WTC11 (cell line): ENCODE results near the gene ZNF416. TPM values are rescaled to one million over a fixed set of nuclear protein-coding genes. Genes with fewer than 3 reads are reported as not detected.

Experiments used
- ATAC-seq: fragments of 200-7000 bp; cut with Tn5 transposase; 2 replicates; pipeline ENCODE4 v1.10.0; 2021; ENCODE audit warnings: mild to moderate bottlenecking, moderate library complexity
- CTCF ChIA-PET: fragments of 300-600 bp; sonication (Branson Sonifier 250); formaldehyde crosslinking; loops from one replicate; lab custom pipeline; 2021; ENCODE audit warnings: antibody characterized with exemption; lab: Charles Lee
- POLR2A ChIA-PET: fragments of 350-600 bp; sonication (Branson Sonifier 250); formaldehyde crosslinking; loops from one replicate; lab custom pipeline; 2021; ENCODE audit warnings: antibody characterized with exemption; lab: Charles Lee
- DNase-seq: peaks from one replicate; pipeline ENCODE4 v3.0.0; 2021; ENCODE audit warnings: low spot score
- H3K27ac Mint-ChIP-seq: 2 replicates; pipeline ENCODE4 v1.8.0; 2021; ENCODE audit warnings: mixed read lengths
- H3K27me3 Mint-ChIP-seq: 2 replicates; pipeline ENCODE4 v1.8.0; 2021; ENCODE audit warnings: low read depth, mild to moderate bottlenecking, moderate library complexity, mixed read lengths
- H3K36me3 Mint-ChIP-seq: 2 replicates; pipeline ENCODE4 v1.8.0; 2021; ENCODE audit warnings: mixed read lengths
- H3K4me1 Mint-ChIP-seq: 2 replicates; pipeline ENCODE4 v1.8.0; 2022; ENCODE audit warnings: mixed read lengths
- H3K4me3 Mint-ChIP-seq: 2 replicates; pipeline ENCODE4 v1.8.0; 2021; ENCODE audit warnings: mild to moderate bottlenecking, moderate library complexity, mixed read lengths
- H3K9me3 Mint-ChIP-seq: 2 replicates; pipeline ENCODE4 v1.8.0; 2021; ENCODE audit warnings: mixed read lengths
- CDX4 ChIP-seq: fragments of 250-450 bp; sonication (Bioruptor Pico); IDR thresholded peaks from 2 replicates; pipeline ENCODE4 v1.9.0; 2021; ENCODE audit warnings: moderate library complexity, mild to moderate bottlenecking, inconsistent platforms, borderline replicate concordance
- CREM ChIP-seq: sonication (generic); formaldehyde crosslinking; IDR thresholded peaks from 2 replicates; pipeline ENCODE4 v1.8.1; 2022; ENCODE audit warnings: mild to moderate bottlenecking, missing genetic modification reagents, moderate library complexity
- CTCF ChIP-seq: fragments of 200-600 bp; IDR thresholded peaks from 2 replicates; pipeline ENCODE4 v1.8.0; 2022; ENCODE audit warnings: antibody characterized with exemption
- EMX1 ChIP-seq: fragments of 250-450 bp; sonication (Bioruptor Pico); IDR thresholded peaks from 2 replicates; pipeline ENCODE4 v1.8.0; 2021; ENCODE audit warnings: mild to moderate bottlenecking
- ESRRA ChIP-seq: sonication (generic); formaldehyde crosslinking; IDR thresholded peaks from 2 replicates; pipeline ENCODE4 v1.8.1; 2022; ENCODE audit warnings: mild to moderate bottlenecking, missing genetic modification reagents, borderline replicate concordance
- IRF2 ChIP-seq: sonication (generic); formaldehyde crosslinking; IDR thresholded peaks from 2 replicates; pipeline ENCODE4 v1.8.0; 2022; ENCODE audit warnings: low read depth, missing genetic modification reagents, borderline replicate concordance
- JUN ChIP-seq: sonication (generic); formaldehyde crosslinking; IDR thresholded peaks from 2 replicates; pipeline ENCODE4 v1.8.0; 2023; ENCODE audit warnings: mild to moderate bottlenecking, missing genetic modification reagents
- KAT7 ChIP-seq: sonication (generic); formaldehyde crosslinking; IDR thresholded peaks from 2 replicates; pipeline ENCODE4 v1.8.1; 2023; ENCODE audit warnings: missing genetic modification reagents, mild to moderate bottlenecking, borderline replicate concordance
- MLX ChIP-seq: sonication (generic); formaldehyde crosslinking; IDR thresholded peaks from 2 replicates; pipeline ENCODE4 v1.8.1; 2023; ENCODE audit warnings: mild to moderate bottlenecking, missing genetic modification reagents, moderate library complexity
- MYBL2 ChIP-seq: sonication (generic); formaldehyde crosslinking; IDR thresholded peaks from 2 replicates; pipeline ENCODE4 v1.8.1; 2023; ENCODE audit warnings: mild to moderate bottlenecking, moderate library complexity, missing genetic modification reagents
- NFE2L1 ChIP-seq: sonication (generic); formaldehyde crosslinking; IDR thresholded peaks from 2 replicates; pipeline ENCODE4 v1.8.1; 2023; ENCODE audit warnings: missing genetic modification reagents
- SMAD3 ChIP-seq: sonication (generic); formaldehyde crosslinking; IDR thresholded peaks from 2 replicates; pipeline ENCODE4 v1.8.0; 2022; ENCODE audit warnings: missing genetic modification reagents, mild to moderate bottlenecking, borderline replicate concordance
- SOX15 ChIP-seq: fragments of 250-450 bp; sonication (Bioruptor Pico); IDR thresholded peaks from 2 replicates; pipeline ENCODE4 v1.9.0; 2021; ENCODE audit warnings: mild to moderate bottlenecking
- TEAD4 ChIP-seq: sonication (generic); formaldehyde crosslinking; IDR thresholded peaks from 2 replicates; pipeline ENCODE4 v1.8.0; 2022; ENCODE audit warnings: mild to moderate bottlenecking, missing genetic modification reagents
- ZNF219 ChIP-seq: sonication (generic); formaldehyde crosslinking; IDR thresholded peaks from 2 replicates; pipeline ENCODE4 v1.8.0; 2023; ENCODE audit warnings: missing genetic modification reagents, mild to moderate bottlenecking, borderline replicate concordance
- ZNF317 ChIP-seq: sonication (generic); formaldehyde crosslinking; IDR thresholded peaks from 2 replicates; pipeline ENCODE4 v1.8.1; 2023; ENCODE audit warnings: low read depth, mild to moderate bottlenecking, moderate library complexity, missing genetic modification reagents, borderline replicate concordance
- ZNF416 ChIP-seq: fragments of 250-450 bp; sonication (Bioruptor Pico); IDR thresholded peaks from 2 replicates; pipeline ENCODE4 v1.9.0; 2021; ENCODE audit warnings: mild to moderate bottlenecking, inconsistent platforms
- total RNA-seq: library from RNA; stranded (reverse); gene quantifications from 3 replicates; pipeline ENCODE4 v1.2.3, GENCODE V29; 2021
- TF ChIP-seq, protein P1 (sequence below): sonication (generic); formaldehyde crosslinking; IDR thresholded peaks from 2 replicates; pipeline ENCODE4 v1.8.1; 2022; ENCODE audit warnings: low read depth, mild to moderate bottlenecking, moderate library complexity, missing genetic modification reagents, borderline replicate concordance
- TF ChIP-seq, protein P2 (sequence below): fragments of 250-450 bp; sonication (Bioruptor Pico); IDR thresholded peaks from 2 replicates; pipeline ENCODE4 v1.9.0; 2021; ENCODE audit warnings: mild to moderate bottlenecking
- TF ChIP-seq, protein P3 (sequence below): sonication (generic); formaldehyde crosslinking; IDR thresholded peaks from 2 replicates; pipeline ENCODE4 v1.8.1; 2022; ENCODE audit warnings: mild to moderate bottlenecking, moderate library complexity, missing genetic modification reagents
- TF ChIP-seq, protein P4 (sequence below): fragments of 250-450 bp; sonication (Bioruptor Pico); IDR thresholded peaks from 2 replicates; pipeline ENCODE4 v1.8.0; 2021; ENCODE audit warnings: mild to moderate bottlenecking
- TF ChIP-seq, protein P5 (sequence below): sonication (generic); formaldehyde crosslinking; IDR thresholded peaks from 2 replicates; pipeline ENCODE4 v1.8.0; 2022; ENCODE audit warnings: mild to moderate bottlenecking, missing genetic modification reagents
- TF ChIP-seq, protein P6 (sequence below): sonication (generic); formaldehyde crosslinking; IDR thresholded peaks from 2 replicates; pipeline ENCODE4 v1.8.0; 2022; ENCODE audit warnings: missing genetic modification reagents
- TF ChIP-seq, protein P7 (sequence below): sonication (generic); formaldehyde crosslinking; conservative IDR thresholded peaks from 2 replicates; pipeline ENCODE4 v1.8.1; 2022; ENCODE audit warnings: mild to moderate bottlenecking, missing genetic modification reagents

The ZNF416 gene
- total RNA-seq, 1 experiment from 2014 or later = 10.0 TPM

GRCh38 chr19:57583521-57584416, 5.1 kb upstream of the ZNF416 start, which contains the start of gene ZIK1:
Gene ZIK1 (plus strand): TSS chr19:57584145. CDS start chr19:57584357, 212 bp downstream.
- Mint-ChIP-seq H3K4me1 (peaks cover 22% of the 10 kb centered on the region), H3K9me3 (peaks cover 39% of the 10 kb centered on the region), H3K4me3 (peak within 1 kb of the TSS; percentile 97), H3K36me3 (peaks cover 52% of the 10 kb centered on the region), H3K27ac (peak within 1 kb of the TSS; percentile 95), H3K27me3 (peaks cover 17% of the 10 kb centered on the region)
- ATAC-seq = peak; percentile 85
- ChIA-PET CTCF (interaction anchor here (1.0 to 1.5 kb wide), 4 partner anchors 16 to 194 kb away, joined by 3 to 6 read pairs (median 3); partner anchors contain the start of genes ZNF530 and ZNF551), POLR2A (interaction anchor here (0.6 to 1.3 kb wide), 2 partner anchors 17 to 98 kb away, joined by 3 read pairs; partner anchors contain the start of gene ZNF551)
- DNase-seq = peak; percentile 95
- TF ChIP-seq ZNF317 (peak; percentile 75; the same call in 1 of the 2 replicates), SOX15 (CRISPR knock-in tag) (no peak), CREM (peak; percentile 89), JUN (CRISPR knock-in tag) (peak; percentile 96; the same call in 1 of the 2 replicates), KAT7 (no peak), MLX (CRISPR knock-in tag) (peak; percentile 80; the same call in 1 of the 2 replicates), SMAD3 (CRISPR knock-in tag) (peak; percentile 95), CDX4 (CRISPR knock-in tag) (no peak), CTCF (no peak), ZNF416 (no peak), ZNF219 (CRISPR knock-in tag) (peak; percentile 93), ESRRA (peak; percentile 93), EMX1 (no peak), IRF2 (CRISPR knock-in tag) (0 out of 2 replicates have a peak, but pooled peaks have one; percentile 79), NFE2L1 (CRISPR knock-in tag) (peak; percentile 96), TEAD4 (CRISPR knock-in tag) (peak; percentile 98), MYBL2 (CRISPR knock-in tag) (peak; percentile 93)
- TF ChIP-seq, protein P1, sequence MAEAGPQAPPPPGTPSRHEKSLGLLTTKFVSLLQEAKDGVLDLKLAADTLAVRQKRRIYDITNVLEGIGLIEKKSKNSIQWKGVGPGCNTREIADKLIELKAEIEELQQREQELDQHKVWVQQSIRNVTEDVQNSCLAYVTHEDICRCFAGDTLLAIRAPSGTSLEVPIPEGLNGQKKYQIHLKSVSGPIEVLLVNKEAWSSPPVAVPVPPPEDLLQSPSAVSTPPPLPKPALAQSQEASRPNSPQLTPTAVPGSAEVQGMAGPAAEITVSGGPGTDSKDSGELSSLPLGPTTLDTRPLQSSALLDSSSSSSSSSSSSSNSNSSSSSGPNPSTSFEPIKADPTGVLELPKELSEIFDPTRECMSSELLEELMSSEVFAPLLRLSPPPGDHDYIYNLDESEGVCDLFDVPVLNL (CRISPR knock-in tag) = peak; percentile 93
- TF ChIP-seq, protein P2, sequence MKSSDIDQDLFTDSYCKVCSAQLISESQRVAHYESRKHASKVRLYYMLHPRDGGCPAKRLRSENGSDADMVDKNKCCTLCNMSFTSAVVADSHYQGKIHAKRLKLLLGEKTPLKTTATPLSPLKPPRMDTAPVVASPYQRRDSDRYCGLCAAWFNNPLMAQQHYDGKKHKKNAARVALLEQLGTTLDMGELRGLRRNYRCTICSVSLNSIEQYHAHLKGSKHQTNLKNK (CRISPR knock-in tag) = no peak
- TF ChIP-seq, protein P3, sequence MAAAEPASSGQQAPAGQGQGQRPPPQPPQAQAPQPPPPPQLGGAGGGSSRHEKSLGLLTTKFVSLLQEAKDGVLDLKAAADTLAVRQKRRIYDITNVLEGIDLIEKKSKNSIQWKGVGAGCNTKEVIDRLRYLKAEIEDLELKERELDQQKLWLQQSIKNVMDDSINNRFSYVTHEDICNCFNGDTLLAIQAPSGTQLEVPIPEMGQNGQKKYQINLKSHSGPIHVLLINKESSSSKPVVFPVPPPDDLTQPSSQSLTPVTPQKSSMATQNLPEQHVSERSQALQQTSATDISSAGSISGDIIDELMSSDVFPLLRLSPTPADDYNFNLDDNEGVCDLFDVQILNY = peak; percentile 91
- TF ChIP-seq, protein P4, sequence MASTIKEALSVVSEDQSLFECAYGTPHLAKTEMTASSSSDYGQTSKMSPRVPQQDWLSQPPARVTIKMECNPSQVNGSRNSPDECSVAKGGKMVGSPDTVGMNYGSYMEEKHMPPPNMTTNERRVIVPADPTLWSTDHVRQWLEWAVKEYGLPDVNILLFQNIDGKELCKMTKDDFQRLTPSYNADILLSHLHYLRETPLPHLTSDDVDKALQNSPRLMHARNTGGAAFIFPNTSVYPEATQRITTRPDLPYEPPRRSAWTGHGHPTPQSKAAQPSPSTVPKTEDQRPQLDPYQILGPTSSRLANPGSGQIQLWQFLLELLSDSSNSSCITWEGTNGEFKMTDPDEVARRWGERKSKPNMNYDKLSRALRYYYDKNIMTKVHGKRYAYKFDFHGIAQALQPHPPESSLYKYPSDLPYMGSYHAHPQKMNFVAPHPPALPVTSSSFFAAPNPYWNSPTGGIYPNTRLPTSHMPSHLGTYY (CRISPR knock-in tag) = no peak
- TF ChIP-seq, protein P5, sequence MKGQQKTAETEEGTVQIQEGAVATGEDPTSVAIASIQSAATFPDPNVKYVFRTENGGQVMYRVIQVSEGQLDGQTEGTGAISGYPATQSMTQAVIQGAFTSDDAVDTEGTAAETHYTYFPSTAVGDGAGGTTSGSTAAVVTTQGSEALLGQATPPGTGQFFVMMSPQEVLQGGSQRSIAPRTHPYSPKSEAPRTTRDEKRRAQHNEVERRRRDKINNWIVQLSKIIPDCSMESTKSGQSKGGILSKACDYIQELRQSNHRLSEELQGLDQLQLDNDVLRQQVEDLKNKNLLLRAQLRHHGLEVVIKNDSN (CRISPR knock-in tag) = peak; percentile 95
- TF ChIP-seq, protein P6, sequence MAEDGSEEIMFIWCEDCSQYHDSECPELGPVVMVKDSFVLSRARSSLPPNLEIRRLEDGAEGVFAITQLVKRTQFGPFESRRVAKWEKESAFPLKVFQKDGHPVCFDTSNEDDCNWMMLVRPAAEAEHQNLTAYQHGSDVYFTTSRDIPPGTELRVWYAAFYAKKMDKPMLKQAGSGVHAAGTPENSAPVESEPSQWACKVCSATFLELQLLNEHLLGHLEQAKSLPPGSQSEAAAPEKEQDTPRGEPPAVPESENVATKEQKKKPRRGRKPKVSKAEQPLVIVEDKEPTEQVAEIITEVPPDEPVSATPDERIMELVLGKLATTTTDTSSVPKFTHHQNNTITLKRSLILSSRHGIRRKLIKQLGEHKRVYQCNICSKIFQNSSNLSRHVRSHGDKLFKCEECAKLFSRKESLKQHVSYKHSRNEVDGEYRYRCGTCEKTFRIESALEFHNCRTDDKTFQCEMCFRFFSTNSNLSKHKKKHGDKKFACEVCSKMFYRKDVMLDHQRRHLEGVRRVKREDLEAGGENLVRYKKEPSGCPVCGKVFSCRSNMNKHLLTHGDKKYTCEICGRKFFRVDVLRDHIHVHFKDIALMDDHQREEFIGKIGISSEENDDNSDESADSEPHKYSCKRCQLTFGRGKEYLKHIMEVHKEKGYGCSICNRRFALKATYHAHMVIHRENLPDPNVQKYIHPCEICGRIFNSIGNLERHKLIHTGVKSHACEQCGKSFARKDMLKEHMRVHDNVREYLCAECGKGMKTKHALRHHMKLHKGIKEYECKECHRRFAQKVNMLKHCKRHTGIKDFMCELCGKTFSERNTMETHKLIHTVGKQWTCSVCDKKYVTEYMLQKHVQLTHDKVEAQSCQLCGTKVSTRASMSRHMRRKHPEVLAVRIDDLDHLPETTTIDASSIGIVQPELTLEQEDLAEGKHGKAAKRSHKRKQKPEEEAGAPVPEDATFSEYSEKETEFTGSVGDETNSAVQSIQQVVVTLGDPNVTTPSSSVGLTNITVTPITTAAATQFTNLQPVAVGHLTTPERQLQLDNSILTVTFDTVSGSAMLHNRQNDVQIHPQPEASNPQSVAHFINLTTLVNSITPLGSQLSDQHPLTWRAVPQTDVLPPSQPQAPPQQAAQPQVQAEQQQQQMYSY (CRISPR knock-in tag) = peak; percentile 79
- TF ChIP-seq, protein P7, sequence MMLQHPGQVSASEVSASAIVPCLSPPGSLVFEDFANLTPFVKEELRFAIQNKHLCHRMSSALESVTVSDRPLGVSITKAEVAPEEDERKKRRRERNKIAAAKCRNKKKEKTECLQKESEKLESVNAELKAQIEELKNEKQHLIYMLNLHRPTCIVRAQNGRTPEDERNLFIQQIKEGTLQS (CRISPR knock-in tag) = peak; percentile 91
